Testis (tissue), 3 donors: ENCODE measurements around the gene CNTRL. TPM values are rescaled to one million over a fixed set of nuclear protein-coding genes. Genes with fewer than 3 reads are reported as not detected.
"Not testable (repeated sequence)": the region's sequence is repeated elsewhere in the genome, so short reads cannot be mapped to it uniquely, and the experiment has no call there.

Experiments
- DNase-seq: peaks from one replicate; pipeline ENCODE4 v3.0.0-alpha.2; 2019
- H3K27ac ChIP-seq, 2 donors: fragments of 200-600 bp; sonication (generic); one replicate each; pipeline ENCODE4 v1.5.1; 2019
- H3K27me3 ChIP-seq: fragments of 200-600 bp; sonication (generic); one replicate; pipeline ENCODE4 v1.5.1; 2019
- H3K36me3 ChIP-seq: fragments of 200-600 bp; sonication (generic); one replicate; pipeline ENCODE4 v1.5.1; 2017; ENCODE audit warnings: low read depth; ENCODE audit errors: missing control alignments
- H3K4me1 ChIP-seq: fragments of 200-600 bp; sonication (generic); one replicate; pipeline ENCODE4 v1.5.1; 2019
- H3K4me3 ChIP-seq, 2 donors: fragments of 200-600 bp; sonication (generic); one replicate each; pipeline ENCODE4 v1.5.1; 2017 to 2019
- H3K9me3 ChIP-seq: fragments of 200-600 bp; sonication (generic); one replicate; pipeline ENCODE4 v1.5.1; 2017
- POLR2A ChIP-seq: fragments of 450-650 bp; IDR thresholded peaks from one replicate; pipeline ENCODE4 v1.6.1; 2017; ENCODE audit warnings: antibody characterized with exemption, mild to moderate bottlenecking, moderate library complexity
- WGBS, 2 donors: methylation state at CpG; one replicate each; pipeline ENCODE4 v1.1.5; 2018; 5-methylcytosine and 5-hydroxymethylcytosine counted together
- intact Hi-C: fragments of 100-400 bp; cut with DNase I; formaldehyde crosslinking; loops from one replicate; pipeline ENCODE4 v1.15.1; 2023; ENCODE audit warnings: low total_unique reads
- polyA plus RNA-seq: library from polyadenylated mRNA; stranded (reverse); fragments of 350-450 nt; fragmentation: Illumina TruSeq; extraction: RNeasy Lipid Tissue Mini Kit (QIAGEN cat#74804); gene quantifications from one replicate; pipeline ENCODE4 v1.2.3, GENCODE V29; 2014; ENCODE audit warnings: low read depth, low replicate concordance; ENCODE audit not compliant: insufficient read depth
- total RNA-seq, 2 donors: library from RNA; depleted of rRNA; stranded (reverse); fragments of >200 nt; gene quantifications; one replicate each; pipeline ENCODE4 v1.2.3, GENCODE V29; 2016
- TF ChIP-seq, protein P1 (sequence below), 3 experiments: fragments of 450-650 bp in 2 of 3; fragments of 200-600 bp in 1 of 3; sonication (generic) in 1 of 3; IDR thresholded peaks; one replicate each; pipeline ENCODE4 v1.5.1; 2016 to 2019; ENCODE audit warnings: antibody characterized with exemption in 3 of 3, mild to moderate bottlenecking in 2 of 3, moderate library complexity in 1 of 3

Gene CNTRL
- total and polyA plus RNA-seq, 3 donors from 2014 or later, result 42.4 to 94.7 (median 57.7) TPM

GRCh38 chr9:121095057-121095456, 20.3 kb downstream of the CNTRL start:
- no peak for DNase-seq
- TF ChIP-seq, protein P1, sequence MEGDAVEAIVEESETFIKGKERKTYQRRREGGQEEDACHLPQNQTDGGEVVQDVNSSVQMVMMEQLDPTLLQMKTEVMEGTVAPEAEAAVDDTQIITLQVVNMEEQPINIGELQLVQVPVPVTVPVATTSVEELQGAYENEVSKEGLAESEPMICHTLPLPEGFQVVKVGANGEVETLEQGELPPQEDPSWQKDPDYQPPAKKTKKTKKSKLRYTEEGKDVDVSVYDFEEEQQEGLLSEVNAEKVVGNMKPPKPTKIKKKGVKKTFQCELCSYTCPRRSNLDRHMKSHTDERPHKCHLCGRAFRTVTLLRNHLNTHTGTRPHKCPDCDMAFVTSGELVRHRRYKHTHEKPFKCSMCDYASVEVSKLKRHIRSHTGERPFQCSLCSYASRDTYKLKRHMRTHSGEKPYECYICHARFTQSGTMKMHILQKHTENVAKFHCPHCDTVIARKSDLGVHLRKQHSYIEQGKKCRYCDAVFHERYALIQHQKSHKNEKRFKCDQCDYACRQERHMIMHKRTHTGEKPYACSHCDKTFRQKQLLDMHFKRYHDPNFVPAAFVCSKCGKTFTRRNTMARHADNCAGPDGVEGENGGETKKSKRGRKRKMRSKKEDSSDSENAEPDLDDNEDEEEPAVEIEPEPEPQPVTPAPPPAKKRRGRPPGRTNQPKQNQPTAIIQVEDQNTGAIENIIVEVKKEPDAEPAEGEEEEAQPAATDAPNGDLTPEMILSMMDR (IDR thresholded peaks at IDR 0.05), result no peak
- no peak for TF ChIP-seq POLR2A
- intact Hi-C loops, result no loop called here
- H3K4me1 ChIP-seq, result no peaks in the 10 kb centered on the region
- no peaks in the 10 kb centered on the region for H3K9me3 ChIP-seq
- H3K27me3 ChIP-seq, result no peaks in the 10 kb centered on the region
- H3K27ac ChIP-seq, result no peak overlapping the region
- H3K36me3 ChIP-seq, result no peaks in the 10 kb centered on the region
- no peak overlapping the region for H3K4me3 ChIP-seq

- no peak for TF ChIP-seq POLR2A
- TF ChIP-seq, protein P1 (IDR thresholded peaks at IDR 0.05), result no peak
- intact Hi-C loops, result no loop called here
- H3K4me1 ChIP-seq, result no peaks in the 10 kb centered on the region
- H3K27me3 ChIP-seq, result no peaks in the 10 kb centered on the region
- DNase-seq, result no peak
- no peak overlapping the region for H3K27ac ChIP-seq
- 87 to 96% methylated on average over 5 of the region's 5 CpGs for WGBS, 2 donors
- no peaks in the 10 kb centered on the region for H3K36me3 ChIP-seq
- no peaks in the 10 kb centered on the region for H3K9me3 ChIP-seq
- no peak overlapping the region for H3K4me3 ChIP-seq
These were observed 23.9 kb downstream of the CNTRL start for GRCh38 chr9:121098567-121099198.

DNA sequence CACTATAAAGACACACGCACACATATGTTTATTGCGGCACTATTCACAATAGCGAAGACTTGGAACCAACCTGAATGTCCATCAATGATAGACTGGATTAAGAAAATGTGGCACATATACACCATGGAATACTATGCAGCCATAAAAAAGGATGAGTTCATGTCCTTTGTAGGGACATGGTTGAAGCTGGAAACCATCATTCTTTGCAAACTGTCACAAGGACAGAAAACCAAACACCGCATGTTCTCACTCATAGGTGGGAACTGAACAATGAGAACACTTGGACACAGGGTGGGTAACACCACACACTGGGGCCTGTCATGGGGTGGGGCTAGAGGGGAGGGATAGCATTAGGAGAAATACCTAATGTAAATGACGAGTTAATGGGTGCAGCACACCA, 29.3 kb downstream of the CNTRL start:
- H3K4me1 ChIP-seq, H3K36me3 ChIP-seq, H3K27me3 ChIP-seq, intact Hi-C loops, DNase-seq, H3K9me3 ChIP-seq, H3K27ac ChIP-seq, H3K4me3 ChIP-seq: not testable (repeated sequence)
- 95 to 97% methylated on average over 5 of the region's 5 CpGs for WGBS, 2 donors

DNA sequence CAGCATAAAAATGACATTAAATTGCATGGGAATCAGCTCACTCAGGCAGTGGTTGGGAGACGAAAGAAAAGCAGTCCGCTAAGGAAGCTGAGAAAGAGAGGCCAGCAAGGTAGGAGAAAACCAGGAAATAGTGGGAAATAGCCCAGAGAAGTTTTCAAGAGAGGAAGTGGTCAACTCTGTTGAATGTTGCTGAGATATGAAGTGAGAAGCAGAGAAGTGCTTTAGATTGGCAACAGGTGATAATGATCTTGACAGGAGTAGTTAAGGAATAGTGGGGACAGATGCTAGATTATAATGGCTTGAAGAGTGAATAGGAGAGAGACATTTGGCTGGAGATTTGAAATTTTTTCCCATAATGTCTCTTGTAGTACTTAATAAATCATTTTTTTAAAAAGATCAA, 30.8 kb downstream of the CNTRL start:
- Histone ChIP-seq H3K27me3 (no peaks in the 10 kb centered on the region), H3K27ac (no peak overlapping the region), H3K36me3 (no peaks in the 10 kb centered on the region), H3K9me3 (no peaks in the 10 kb centered on the region), H3K4me1 (no peaks in the 10 kb centered on the region), H3K4me3 (no peak overlapping the region)
- 85 to 92% methylated on average over 2 of the region's 2 CpGs for WGBS, 2 donors
- intact Hi-C loops, result no loop called here
- no peak for TF ChIP-seq POLR2A
- TF ChIP-seq, protein P1 (IDR thresholded peaks at IDR 0.05), result no peak
- no peak for DNase-seq

DNA sequence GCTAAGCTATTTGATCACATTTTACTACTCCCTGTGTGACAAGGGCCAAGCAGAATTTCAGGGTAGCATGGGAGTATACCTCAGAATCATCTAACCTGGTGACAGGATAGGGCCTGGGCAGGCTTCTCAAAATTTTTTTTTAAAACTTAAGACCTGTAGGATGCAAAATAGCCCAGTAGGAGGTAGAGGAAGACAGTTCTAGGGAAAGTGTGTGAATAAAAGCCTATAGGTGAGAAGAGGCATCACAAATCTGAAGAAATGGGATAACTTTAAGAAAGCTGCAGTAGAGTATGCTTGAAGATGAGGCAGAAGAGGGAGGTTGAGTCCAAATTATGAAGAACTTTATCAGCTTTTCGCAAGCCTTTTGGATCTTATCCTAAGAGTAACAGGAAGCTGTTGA, 32.3 kb downstream of the CNTRL start:
- no peak overlapping the region for H3K27ac ChIP-seq
- intact Hi-C loops, result no loop called here
- H3K36me3 ChIP-seq, result no peaks in the 10 kb centered on the region
- TF ChIP-seq, protein P1 (IDR thresholded peaks at IDR 0.05), result no peak
- no peak for TF ChIP-seq POLR2A
- DNase-seq, result no peak
- no peaks in the 10 kb centered on the region for H3K4me1 ChIP-seq
- no peaks in the 10 kb centered on the region for H3K27me3 ChIP-seq
- H3K9me3 ChIP-seq, result no peaks in the 10 kb centered on the region
- H3K4me3 ChIP-seq, result no peak overlapping the region
- 60 to 70% methylated on average over 1 of the region's 1 CpG for WGBS, 2 donors
